Measurements from ENCODE around the gene ANKS3.

The ANKS3 gene

GRCh38 chr16:4647644-4647980, 86.5 kb downstream of the ANKS3 start:
- H3K4me1 ChIP-seq (ENCODE audit: control insufficient read depth, insufficient read depth, low read length): no peaks in the 10 kb centered on the region

GRCh38 chr16:4646773-4647643, 87.1 kb downstream of the ANKS3 start:
- Histone ChIP-seq H3K36me3 (ENCODE audit: control insufficient read depth, insufficient read depth, low read length) (peaks cover 14% of the 10 kb centered on the region), H3K4me3 (ENCODE audit: low read depth, low read length) (no peak overlapping the region), H3K27me3 (ENCODE audit: control insufficient read depth, insufficient read depth, low read length) (no peaks in the 10 kb centered on the region), H3K4me1 (ENCODE audit: control insufficient read depth, insufficient read depth, low read length) (no peaks in the 10 kb centered on the region), H3K9ac (ENCODE audit: low read depth, low read length) (no peak overlapping the region), H3K9me3 (ENCODE audit: control insufficient read depth, insufficient read depth, low read length) (no peaks in the 10 kb centered on the region), H3K27ac (ENCODE audit: low read depth, low read length) (no peak overlapping the region)

More at GRCh38 chr16:4647644-4647980, 86.5 kb downstream of the ANKS3 start:
- Histone ChIP-seq H3K9ac (ENCODE audit: low read depth, low read length) (no peak overlapping the region), H3K27ac (ENCODE audit: low read depth, low read length) (no peak overlapping the region), H3K36me3 (ENCODE audit: control insufficient read depth, insufficient read depth, low read length) (peaks cover 20% of the 10 kb centered on the region), H3K9me3 (ENCODE audit: control insufficient read depth, insufficient read depth, low read length) (no peaks in the 10 kb centered on the region), H3K4me3 (ENCODE audit: low read depth, low read length) (no peak overlapping the region), H3K27me3 (ENCODE audit: control insufficient read depth, insufficient read depth, low read length) (no peaks in the 10 kb centered on the region)
